ENCODE results near the gene BCS1L. TPM values are rescaled to one million over a fixed set of nuclear protein-coding genes. Genes with fewer than 3 reads are reported as not detected.

Gene BCS1L
- total and polyA plus RNA-seq, 2 of the 13 experiments (the other 11 are each of a cell fraction or from before 2014, with no cell fraction given), result 48.9 to 76.0 TPM

DNA sequence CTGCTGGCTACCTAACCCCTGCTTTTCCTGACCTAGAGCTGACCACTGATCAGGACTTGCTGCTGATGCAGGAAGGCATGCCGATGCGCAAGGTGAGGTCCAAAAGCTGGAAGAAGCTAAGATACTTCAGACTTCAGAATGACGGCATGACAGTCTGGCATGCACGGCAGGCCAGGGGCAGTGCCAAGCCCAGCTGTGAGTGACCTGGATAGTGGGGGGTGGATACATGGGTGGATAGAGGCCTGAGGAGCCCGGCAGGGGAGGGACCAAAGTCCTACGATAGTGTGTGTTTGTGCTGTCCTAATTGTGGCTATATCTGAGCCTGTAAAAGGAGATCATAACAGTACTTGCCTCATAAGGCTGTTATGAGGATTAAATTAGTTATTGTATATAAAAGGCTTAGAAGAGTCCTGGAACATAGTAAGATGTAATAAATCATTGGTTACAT lies 43.6 kb upstream of the BCS1L start (continued):
- TF ChIP-seq, protein P1, sequence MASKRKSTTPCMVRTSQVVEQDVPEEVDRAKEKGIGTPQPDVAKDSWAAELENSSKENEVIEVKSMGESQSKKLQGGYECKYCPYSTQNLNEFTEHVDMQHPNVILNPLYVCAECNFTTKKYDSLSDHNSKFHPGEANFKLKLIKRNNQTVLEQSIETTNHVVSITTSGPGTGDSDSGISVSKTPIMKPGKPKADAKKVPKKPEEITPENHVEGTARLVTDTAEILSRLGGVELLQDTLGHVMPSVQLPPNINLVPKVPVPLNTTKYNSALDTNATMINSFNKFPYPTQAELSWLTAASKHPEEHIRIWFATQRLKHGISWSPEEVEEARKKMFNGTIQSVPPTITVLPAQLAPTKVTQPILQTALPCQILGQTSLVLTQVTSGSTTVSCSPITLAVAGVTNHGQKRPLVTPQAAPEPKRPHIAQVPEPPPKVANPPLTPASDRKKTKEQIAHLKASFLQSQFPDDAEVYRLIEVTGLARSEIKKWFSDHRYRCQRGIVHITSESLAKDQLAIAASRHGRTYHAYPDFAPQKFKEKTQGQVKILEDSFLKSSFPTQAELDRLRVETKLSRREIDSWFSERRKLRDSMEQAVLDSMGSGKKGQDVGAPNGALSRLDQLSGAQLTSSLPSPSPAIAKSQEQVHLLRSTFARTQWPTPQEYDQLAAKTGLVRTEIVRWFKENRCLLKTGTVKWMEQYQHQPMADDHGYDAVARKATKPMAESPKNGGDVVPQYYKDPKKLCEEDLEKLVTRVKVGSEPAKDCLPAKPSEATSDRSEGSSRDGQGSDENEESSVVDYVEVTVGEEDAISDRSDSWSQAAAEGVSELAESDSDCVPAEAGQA (IDR thresholded peaks at IDR 0.05; ENCODE audit: low read depth), result no peak
- TF ChIP-seq, protein P1 (CRISPR knock-in tag; IDR thresholded peaks at IDR 0.05; ENCODE audit: borderline replicate concordance), result no peak
- TF ChIP-seq, protein P2, sequence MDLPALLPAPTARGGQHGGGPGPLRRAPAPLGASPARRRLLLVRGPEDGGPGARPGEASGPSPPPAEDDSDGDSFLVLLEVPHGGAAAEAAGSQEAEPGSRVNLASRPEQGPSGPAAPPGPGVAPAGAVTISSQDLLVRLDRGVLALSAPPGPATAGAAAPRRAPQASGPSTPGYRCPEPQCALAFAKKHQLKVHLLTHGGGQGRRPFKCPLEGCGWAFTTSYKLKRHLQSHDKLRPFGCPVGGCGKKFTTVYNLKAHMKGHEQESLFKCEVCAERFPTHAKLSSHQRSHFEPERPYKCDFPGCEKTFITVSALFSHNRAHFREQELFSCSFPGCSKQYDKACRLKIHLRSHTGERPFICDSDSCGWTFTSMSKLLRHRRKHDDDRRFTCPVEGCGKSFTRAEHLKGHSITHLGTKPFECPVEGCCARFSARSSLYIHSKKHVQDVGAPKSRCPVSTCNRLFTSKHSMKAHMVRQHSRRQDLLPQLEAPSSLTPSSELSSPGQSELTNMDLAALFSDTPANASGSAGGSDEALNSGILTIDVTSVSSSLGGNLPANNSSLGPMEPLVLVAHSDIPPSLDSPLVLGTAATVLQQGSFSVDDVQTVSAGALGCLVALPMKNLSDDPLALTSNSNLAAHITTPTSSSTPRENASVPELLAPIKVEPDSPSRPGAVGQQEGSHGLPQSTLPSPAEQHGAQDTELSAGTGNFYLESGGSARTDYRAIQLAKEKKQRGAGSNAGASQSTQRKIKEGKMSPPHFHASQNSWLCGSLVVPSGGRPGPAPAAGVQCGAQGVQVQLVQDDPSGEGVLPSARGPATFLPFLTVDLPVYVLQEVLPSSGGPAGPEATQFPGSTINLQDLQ (CRISPR knock-in tag; IDR thresholded peaks at IDR 0.05), result no peak
- TF ChIP-seq CEBPB (IDR thresholded peaks at IDR 0.05; ENCODE audit: borderline replicate concordance, low read depth, low read length) (no peak), ADNP (CRISPR knock-in tag; IDR thresholded peaks at IDR 0.05) (no peak), MZF1 (CRISPR knock-in tag; IDR thresholded peaks at IDR 0.05; ENCODE audit: borderline replicate concordance) (no peak), BORCS8-MEF2B (CRISPR knock-in tag; IDR thresholded peaks at IDR 0.05) (no peak), ARNTL (CRISPR knock-in tag; IDR thresholded peaks at IDR 0.05) (no peak), ZNF816 (CRISPR knock-in tag; IDR thresholded peaks at IDR 0.05; ENCODE audit: borderline replicate concordance) (no peak), ZFP37 (CRISPR knock-in tag; IDR thresholded peaks at IDR 0.05; ENCODE audit: borderline replicate concordance) (no peak), ZNF83 (CRISPR knock-in tag; IDR thresholded peaks at IDR 0.05; ENCODE audit: borderline replicate concordance) (no peak), ZBTB20 (CRISPR knock-in tag; IDR thresholded peaks at IDR 0.05; ENCODE audit: borderline replicate concordance, low read depth) (no peak)
- TF ChIP-seq, protein P3, sequence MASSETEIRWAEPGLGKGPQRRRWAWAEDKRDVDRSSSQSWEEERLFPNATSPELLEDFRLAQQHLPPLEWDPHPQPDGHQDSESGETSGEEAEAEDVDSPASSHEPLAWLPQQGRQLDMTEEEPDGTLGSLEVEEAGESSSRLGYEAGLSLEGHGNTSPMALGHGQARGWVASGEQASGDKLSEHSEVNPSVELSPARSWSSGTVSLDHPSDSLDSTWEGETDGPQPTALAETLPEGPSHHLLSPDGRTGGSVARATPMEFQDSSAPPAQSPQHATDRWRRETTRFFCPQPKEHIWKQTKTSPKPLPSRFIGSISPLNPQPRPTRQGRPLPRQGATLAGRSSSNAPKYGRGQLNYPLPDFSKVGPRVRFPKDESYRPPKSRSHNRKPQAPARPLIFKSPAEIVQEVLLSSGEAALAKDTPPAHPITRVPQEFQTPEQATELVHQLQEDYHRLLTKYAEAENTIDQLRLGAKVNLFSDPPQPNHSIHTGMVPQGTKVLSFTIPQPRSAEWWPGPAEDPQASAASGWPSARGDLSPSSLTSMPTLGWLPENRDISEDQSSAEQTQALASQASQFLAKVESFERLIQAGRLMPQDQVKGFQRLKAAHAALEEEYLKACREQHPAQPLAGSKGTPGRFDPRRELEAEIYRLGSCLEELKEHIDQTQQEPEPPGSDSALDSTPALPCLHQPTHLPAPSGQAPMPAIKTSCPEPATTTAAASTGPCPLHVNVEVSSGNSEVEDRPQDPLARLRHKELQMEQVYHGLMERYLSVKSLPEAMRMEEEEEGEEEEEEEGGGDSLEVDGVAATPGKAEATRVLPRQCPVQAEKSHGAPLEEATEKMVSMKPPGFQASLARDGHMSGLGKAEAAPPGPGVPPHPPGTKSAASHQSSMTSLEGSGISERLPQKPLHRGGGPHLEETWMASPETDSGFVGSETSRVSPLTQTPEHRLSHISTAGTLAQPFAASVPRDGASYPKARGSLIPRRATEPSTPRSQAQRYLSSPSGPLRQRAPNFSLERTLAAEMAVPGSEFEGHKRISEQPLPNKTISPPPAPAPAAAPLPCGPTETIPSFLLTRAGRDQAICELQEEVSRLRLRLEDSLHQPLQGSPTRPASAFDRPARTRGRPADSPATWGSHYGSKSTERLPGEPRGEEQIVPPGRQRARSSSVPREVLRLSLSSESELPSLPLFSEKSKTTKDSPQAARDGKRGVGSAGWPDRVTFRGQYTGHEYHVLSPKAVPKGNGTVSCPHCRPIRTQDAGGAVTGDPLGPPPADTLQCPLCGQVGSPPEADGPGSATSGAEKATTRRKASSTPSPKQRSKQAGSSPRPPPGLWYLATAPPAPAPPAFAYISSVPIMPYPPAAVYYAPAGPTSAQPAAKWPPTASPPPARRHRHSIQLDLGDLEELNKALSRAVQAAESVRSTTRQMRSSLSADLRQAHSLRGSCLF (CRISPR knock-in tag; IDR thresholded peaks at IDR 0.05; ENCODE audit: borderline replicate concordance), result no peak

Measured in HepG2 (cell line).